B cell (primary cell): ENCODE data around the gene BRWD1. TPM values are rescaled to one million over a fixed set of nuclear protein-coding genes. Genes with fewer than 3 reads are reported as not detected.

Experiments used
- ATAC-seq: fragments of 200-7000 bp; cut with Tn5 transposase; one replicate; pipeline ENCODE4 v1.10.0; 2021; ENCODE audit warnings: low read depth, mild to moderate bottlenecking, moderate number of reproducible peaks, moderate library complexity
- CTCF ChIA-PET: fragments of 350-600 bp; sonication (Branson Sonifier 250); formaldehyde crosslinking; loops from one replicate; lab custom pipeline; 2021; ENCODE audit warnings: antibody characterized with exemption, inconsistent platforms; lab: Charles Lee
- POLR2A ChIA-PET: fragments of 350-600 bp; sonication (Branson Sonifier 250); formaldehyde crosslinking; loops from one replicate; lab custom pipeline; 2021; ENCODE audit warnings: antibody characterized with exemption; lab: Charles Lee
- DNase-seq: peaks from one replicate; pipeline ENCODE4 v3.0.0; 2013
- H2AFZ ChIP-seq: 2 replicates; pipeline ENCODE4 v1.6.1; 2012; ENCODE audit warnings: mild to moderate bottlenecking, low read depth, low read length; ENCODE audit not compliant: insufficient read depth, poor library complexity, severe bottlenecking
- H3K27ac ChIP-seq, 2 donors: 1 replicate in 1 of 2; 2 replicates in 1 of 2; pipeline ENCODE4 v1.5.1; 2012 to 2013; ENCODE audit warnings: low read length in 2 of 2, mild to moderate bottlenecking in 2 of 2, moderate library complexity in 1 of 2
- H3K27me3 ChIP-seq, 4 experiments: fragments of 200-600 bp in 1 of 4; sonication (generic) in 1 of 4; replicated peaks in 1 of 4; 1 replicate in 2 of 4; 2 replicates in 2 of 4; pipeline versions ENCODE4 v1.6.1 to v1.7.0; 2013 to 2016; ENCODE audit warnings: low read length in 3 of 4, mild to moderate bottlenecking in 2 of 4, mixed read lengths in 1 of 4, moderate library complexity in 1 of 4; ENCODE audit not compliant: insufficient read depth in 4 of 4, control insufficient read depth in 3 of 4; ENCODE audit errors: control extremely low read depth in 1 of 4
- H3K36me3 ChIP-seq, 2 experiments: replicated peaks in 1 of 2; 1 replicate in 1 of 2; 2 replicates in 1 of 2; pipeline versions ENCODE4 v1.6.1 to v1.7.1; 2013; ENCODE audit warnings: low read length in 1 of 2; ENCODE audit not compliant: insufficient read depth in 2 of 2, control insufficient read depth in 1 of 2; ENCODE audit errors: control extremely low read depth in 1 of 2, extremely low read depth in 1 of 2
- H3K4me1 ChIP-seq, 2 donors: fragments of 200-600 bp in 1 of 2; sonication (generic) in 1 of 2; 1 replicate in 1 of 2; 2 replicates in 1 of 2; pipeline versions ENCODE4 v1.5.1 to v1.6.1; 2013 to 2017; ENCODE audit warnings: low read length in 2 of 2; ENCODE audit not compliant: control insufficient read depth in 2 of 2, insufficient read depth in 2 of 2
- H3K4me2 ChIP-seq: replicated peaks from 2 replicates; pipeline ENCODE3; 2012; ENCODE audit warnings: mild to moderate bottlenecking, low read depth, low read length; ENCODE audit not compliant: poor library complexity, severe bottlenecking
- H3K4me3 ChIP-seq, 5 experiments: fragments of 200-600 bp in 1 of 5; sonication (generic) in 1 of 5; 1 replicate in 3 of 5; 2 replicates in 2 of 5; pipeline versions ENCODE4 v1.5.1 to v1.7.0; 2011 to 2016; ENCODE audit warnings: low read length in 4 of 5, mild to moderate bottlenecking in 4 of 5, low read depth in 2 of 5, control low read depth in 1 of 5, moderate library complexity in 1 of 5; ENCODE audit not compliant: insufficient read depth in 1 of 5; ENCODE audit errors: control extremely low read depth in 1 of 5, extremely low read depth in 1 of 5
- H3K79me2 ChIP-seq: fragments of 200-600 bp; sonication (generic); one replicate; pipeline ENCODE4 v1.6.0; 2016; ENCODE audit warnings: low read length; ENCODE audit not compliant: control insufficient read depth, insufficient read depth
- H3K9ac ChIP-seq: fragments of 200-600 bp; sonication (generic); 2 replicates; pipeline ENCODE4 v1.6.1; 2017; ENCODE audit warnings: mild to moderate bottlenecking, low read length, moderate library complexity
- H3K9me3 ChIP-seq, 3 donors: one replicate each; pipeline versions ENCODE4 v1.6.1 to v1.7.1; 2013; ENCODE audit warnings: low read length in 2 of 3; ENCODE audit not compliant: control insufficient read depth in 2 of 3, insufficient read depth in 1 of 3; ENCODE audit errors: control extremely low read depth in 1 of 3
- H4K20me1 ChIP-seq: 2 replicates; pipeline ENCODE4 v1.6.0; 2012; ENCODE audit warnings: mild to moderate bottlenecking, low read length; ENCODE audit not compliant: insufficient read depth, control insufficient read depth, poor library complexity, severe bottlenecking
- H3K27ac Mint-ChIP-seq: one replicate; pipeline ENCODE4 v1.8.0; 2021; ENCODE audit warnings: mixed read lengths
- H3K27me3 Mint-ChIP-seq: one replicate; pipeline ENCODE4 v1.8.0; 2021; ENCODE audit warnings: mixed read lengths
- H3K4me1 Mint-ChIP-seq: one replicate; pipeline ENCODE4 v1.8.0; 2021; ENCODE audit warnings: mixed read lengths
- H3K4me3 Mint-ChIP-seq: one replicate; pipeline ENCODE4 v1.8.0; 2021; ENCODE audit warnings: mixed read lengths
- H3K9me3 Mint-ChIP-seq: one replicate; pipeline ENCODE4 v1.8.0; 2022; ENCODE audit warnings: mixed read lengths; ENCODE audit not compliant: insufficient read depth
- EZH2 ChIP-seq: IDR thresholded peaks from 2 replicates; pipeline ENCODE4 v1.6.1; 2012; ENCODE audit warnings: borderline replicate concordance, low read depth, mild to moderate bottlenecking, moderate library complexity, low read length; ENCODE audit not compliant: insufficient read depth, poor library complexity, severe bottlenecking
- WGBS: methylation state at CpG from one replicate; pipeline ENCODE4 v1.1.5; 2013; ENCODE audit warnings: missing lambda C conversion rate; ENCODE audit not compliant: insufficient coverage; 5-methylcytosine and 5-hydroxymethylcytosine counted together
- intact Hi-C: fragments of 100-400 bp; cut with micrococcal nuclease; formaldehyde crosslinking; loops from one replicate; pipeline ENCODE4 v1.10.0; 2022
- polyA plus RNA-seq: library from polyadenylated mRNA; depleted of rRNA; stranded (reverse); fragments of >200 nt; gene quantifications from 2 replicates; pipeline ENCODE4 v1.2.3, GENCODE V29; 2012
- total RNA-seq, 2 donors: library from RNA; stranded (reverse); fragments of 120-200 nt in 1 of 2; gene quantifications; 1 replicate in 1 of 2; 2 replicates in 1 of 2; pipeline versions ENCODE4 v1.2.3 to v1.2.4, GENCODE V29; 2013 to 2022
- TF ChIP-seq, protein P1 (sequence below): fragments of 200-600 bp; IDR thresholded peaks from one replicate; pipeline ENCODE4 v1.8.0; 2022; ENCODE audit warnings: antibody characterized with exemption, mild to moderate bottlenecking

Gene BRWD1
- total and polyA plus RNA-seq, 2 donors (not counting 1 experiment from before 2014, with no cell fraction given) = 9.4 to 93.9 TPM

DNA sequence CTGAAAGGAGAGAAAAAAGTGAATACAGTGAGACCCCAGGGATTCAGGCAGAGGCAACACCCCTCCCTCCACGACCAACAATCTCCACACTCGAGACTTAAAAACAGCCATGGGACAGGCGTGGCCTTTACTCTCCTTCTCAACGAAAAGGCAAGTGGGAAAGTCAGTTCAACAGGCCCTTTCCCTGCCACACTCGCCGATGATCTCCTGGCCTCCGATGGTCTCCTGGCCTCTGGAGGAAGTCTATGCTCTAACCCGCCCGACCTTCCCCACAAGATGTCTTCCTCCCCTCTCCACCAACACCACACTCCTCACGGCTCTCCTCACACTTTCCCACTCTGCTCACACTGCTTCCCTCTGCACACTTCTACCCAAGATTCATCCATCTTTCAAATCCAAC lies 137.8 kb downstream of the BRWD1 start:
- H3K36me3 ChIP-seq = peaks cover 9 to 15% of the 10 kb centered on the region in 2 experiments
- TF ChIP-seq, protein P1, sequence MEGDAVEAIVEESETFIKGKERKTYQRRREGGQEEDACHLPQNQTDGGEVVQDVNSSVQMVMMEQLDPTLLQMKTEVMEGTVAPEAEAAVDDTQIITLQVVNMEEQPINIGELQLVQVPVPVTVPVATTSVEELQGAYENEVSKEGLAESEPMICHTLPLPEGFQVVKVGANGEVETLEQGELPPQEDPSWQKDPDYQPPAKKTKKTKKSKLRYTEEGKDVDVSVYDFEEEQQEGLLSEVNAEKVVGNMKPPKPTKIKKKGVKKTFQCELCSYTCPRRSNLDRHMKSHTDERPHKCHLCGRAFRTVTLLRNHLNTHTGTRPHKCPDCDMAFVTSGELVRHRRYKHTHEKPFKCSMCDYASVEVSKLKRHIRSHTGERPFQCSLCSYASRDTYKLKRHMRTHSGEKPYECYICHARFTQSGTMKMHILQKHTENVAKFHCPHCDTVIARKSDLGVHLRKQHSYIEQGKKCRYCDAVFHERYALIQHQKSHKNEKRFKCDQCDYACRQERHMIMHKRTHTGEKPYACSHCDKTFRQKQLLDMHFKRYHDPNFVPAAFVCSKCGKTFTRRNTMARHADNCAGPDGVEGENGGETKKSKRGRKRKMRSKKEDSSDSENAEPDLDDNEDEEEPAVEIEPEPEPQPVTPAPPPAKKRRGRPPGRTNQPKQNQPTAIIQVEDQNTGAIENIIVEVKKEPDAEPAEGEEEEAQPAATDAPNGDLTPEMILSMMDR = no peak
- no peak for TF ChIP-seq EZH2

DNA sequence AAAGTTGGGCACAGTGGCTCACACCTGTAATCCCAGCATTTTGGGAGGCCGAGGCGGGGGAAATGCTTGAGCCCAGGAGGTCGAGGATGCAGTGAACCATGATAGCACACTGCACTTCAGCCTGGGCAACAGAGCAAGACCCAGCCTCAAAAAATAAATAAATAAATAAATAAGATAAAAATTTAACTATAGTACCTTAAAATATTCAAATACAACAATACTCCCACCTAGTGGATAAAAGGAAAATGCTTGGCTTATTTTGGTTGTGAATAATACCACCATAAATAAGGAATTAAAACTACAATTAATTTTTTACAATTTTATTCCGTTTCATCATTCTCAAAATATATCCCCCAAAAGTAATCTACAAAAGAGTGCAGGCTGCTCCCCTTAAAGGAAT lies 138.3 kb downstream of the BRWD1 start:
- Histone ChIP-seq H2AFZ (no peak overlapping the region), H3K9me3 (no peaks in the 10 kb centered on the region), H3K4me1 (no peaks in the 10 kb centered on the region), H3K4me2 (no peak overlapping the region), H3K79me2 (no peaks in the 10 kb centered on the region), H4K20me1 (no peaks in the 10 kb centered on the region), H3K4me3 (no peak overlapping the region), H3K36me3 (peaks cover 9 to 15% of the 10 kb centered on the region in 2 experiments), H3K9ac (no peak overlapping the region), H3K27me3 (no peaks in the 10 kb centered on the region), H3K27ac (no peak overlapping the region)
- no CpG with 5 or more reads among the region's 4 CpGs for WGBS
- CTCF ChIA-PET = interaction anchor here (0.9 to 1.5 kb wide), 5 partner anchors 8 to 443 kb away, joined by 3 to 5 read pairs (median 4); partner anchors contain the start of gene PSMG1
- Mint-ChIP-seq H3K9me3 (no peaks in the 10 kb centered on the region), H3K27ac (no peak overlapping the region), H3K4me3 (no peak overlapping the region), H3K4me1 (no peaks in the 10 kb centered on the region), H3K27me3 (no peaks in the 10 kb centered on the region)
- DNase-seq (peak; percentile 34), ATAC-seq (no peak)
- TF ChIP-seq, protein P1 = peak; percentile 79
- TF ChIP-seq EZH2 = no peak
- intact Hi-C loops = loop anchor here (1.0 kb wide), 1 partner anchor 441 kb away; no protein-coding TSS in a partner anchor
- POLR2A ChIA-PET = no interaction called here

More for the DNA sequence above, 137.8 kb downstream of the BRWD1 start:
- intact Hi-C loops = loop anchor here (1.0 kb wide), 1 partner anchor 441 kb away; no protein-coding TSS in a partner anchor
- H4K20me1 ChIP-seq = no peaks in the 10 kb centered on the region
- peaks cover 3% of the 10 kb centered on the region for H3K4me1 Mint-ChIP-seq
- ChIA-PET CTCF (interaction anchor here (2.6 kb wide), 2 partner anchors 8 to 442 kb away, joined by 6 to 22 read pairs; no protein-coding TSS in a partner anchor), POLR2A (no interaction called here)
- H3K4me1 ChIP-seq = no peaks in the 10 kb centered on the region
- DNase-seq (no peak), ATAC-seq (no peak)
- WGBS = 93% methylated on average over 10 of the region's 10 CpGs
- no peak overlapping the region for H3K4me3 Mint-ChIP-seq
- H3K9me3 ChIP-seq = no peaks in the 10 kb centered on the region
- no peak overlapping the region for H3K27ac ChIP-seq
- H3K27me3 ChIP-seq = no peaks in the 10 kb centered on the region
- no peak overlapping the region for H3K4me3 ChIP-seq
- H3K27ac Mint-ChIP-seq = no peak overlapping the region
- H3K27me3 Mint-ChIP-seq = no peaks in the 10 kb centered on the region
- no peaks in the 10 kb centered on the region for H3K9me3 Mint-ChIP-seq
- H3K4me2 ChIP-seq = no peak overlapping the region
- no peak overlapping the region for H2AFZ ChIP-seq
- no peak overlapping the region for H3K9ac ChIP-seq
- no peaks in the 10 kb centered on the region for H3K79me2 ChIP-seq
